HG02642 (cell line): Measurements from ENCODE around the gene SNX24.
"Not testable (repeated sequence)": the region's sequence is repeated elsewhere in the genome, so short reads cannot be mapped to it uniquely, and the experiment has no call there.

Experiments used
- ATAC-seq: cut with Tn5 transposase; IDR thresholded peaks from one replicate; pipeline ENCODE4 v1.9.1; 2021; ENCODE audit warnings: mild to moderate bottlenecking; ENCODE audit not compliant: unreplicated experiment, poor library complexity

SNX24 gene, protein sequence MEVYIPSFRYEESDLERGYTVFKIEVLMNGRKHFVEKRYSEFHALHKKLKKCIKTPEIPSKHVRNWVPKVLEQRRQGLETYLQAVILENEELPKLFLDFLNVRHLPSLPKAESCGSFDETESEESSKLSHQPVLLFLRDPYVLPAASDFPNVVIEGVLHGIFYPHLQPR

DNA sequence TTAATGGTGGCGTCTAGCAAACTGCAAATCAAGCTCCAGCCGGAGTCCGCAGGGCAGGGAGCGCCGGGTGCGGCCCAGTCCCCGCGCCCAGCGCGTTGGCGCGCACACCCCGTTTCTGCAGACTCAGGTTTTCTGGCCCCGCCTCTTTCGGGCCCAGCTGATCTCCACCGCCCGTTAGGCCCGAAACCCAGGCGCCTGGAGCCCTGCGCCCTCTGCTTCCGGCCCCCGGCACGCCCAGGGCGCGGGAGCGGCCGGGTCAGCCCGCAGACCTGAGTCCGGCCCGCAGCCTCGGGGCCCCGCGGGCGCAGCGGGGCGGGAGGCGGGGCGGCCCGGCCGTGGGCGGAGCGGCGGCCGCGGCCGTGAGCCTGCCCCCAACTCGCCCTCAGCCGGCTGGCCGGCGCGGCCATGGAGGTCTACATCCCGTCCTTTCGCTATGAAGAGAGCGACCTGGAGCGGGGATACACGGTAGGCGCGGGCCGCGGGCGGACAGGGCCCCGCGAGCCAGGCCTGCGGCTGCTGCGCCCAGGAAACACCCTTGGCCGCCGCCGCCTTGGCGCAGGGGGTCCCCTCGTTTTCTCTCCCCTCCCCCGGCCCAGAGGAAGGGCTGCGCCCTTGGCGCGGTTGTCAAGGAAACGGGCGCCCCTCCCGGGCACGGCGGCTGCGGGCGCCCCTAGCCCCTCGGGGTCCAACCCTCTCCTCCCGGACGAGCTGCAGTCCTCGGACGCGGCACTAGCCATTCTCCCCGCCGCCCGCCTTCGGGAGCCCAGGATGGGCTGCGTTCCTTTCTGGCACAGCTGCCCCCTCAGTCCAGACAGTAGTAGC is at the start of gene SNX24:
Gene SNX24, plus strand, starts transcription at position 385 of the 822 bp plus-strand sequence. Its CDS starts 21 bp downstream, at position 406.
- peak; percentile 87 for ATAC-seq

DNA sequence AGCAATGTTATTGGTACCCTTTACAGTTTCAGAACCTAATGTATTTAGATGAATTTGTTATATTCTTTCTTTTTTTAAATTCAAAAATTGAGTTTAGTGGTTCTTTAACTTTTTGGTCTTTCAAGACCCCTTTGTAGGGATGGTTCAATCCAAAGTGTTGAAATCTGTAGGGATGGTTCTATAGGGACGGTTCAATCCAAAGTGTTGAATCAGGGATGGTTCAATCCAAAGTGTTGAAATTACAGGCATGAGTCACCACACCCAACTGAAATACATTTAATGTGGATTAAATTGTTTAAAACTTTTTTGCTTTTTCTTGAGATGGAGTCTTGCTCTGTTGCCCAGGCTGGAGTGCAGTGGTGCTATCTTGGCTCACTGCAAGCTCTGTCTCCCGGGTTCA is 39.9 kb upstream of the SNX24 start:
- ATAC-seq = no peak

DNA sequence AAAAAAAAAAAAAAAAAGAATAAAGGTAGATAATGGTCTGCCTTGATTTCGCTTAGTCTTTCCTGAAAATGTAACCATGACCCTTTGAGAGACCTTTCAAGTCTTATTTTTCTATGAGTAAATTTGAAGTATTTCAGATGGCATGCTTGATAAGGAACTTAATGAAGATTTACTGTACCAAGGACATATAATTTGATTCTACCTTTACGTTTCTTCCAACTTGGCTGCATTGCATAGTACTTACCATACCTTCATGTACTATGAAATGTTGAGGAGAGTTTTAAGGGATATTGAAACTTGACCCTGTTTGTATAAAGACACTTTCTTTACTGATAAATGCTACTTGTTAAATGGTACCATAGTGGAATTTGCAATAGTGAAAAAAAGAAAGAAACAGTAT is 35.0 kb upstream of the SNX24 start:
- no peak for ATAC-seq

DNA sequence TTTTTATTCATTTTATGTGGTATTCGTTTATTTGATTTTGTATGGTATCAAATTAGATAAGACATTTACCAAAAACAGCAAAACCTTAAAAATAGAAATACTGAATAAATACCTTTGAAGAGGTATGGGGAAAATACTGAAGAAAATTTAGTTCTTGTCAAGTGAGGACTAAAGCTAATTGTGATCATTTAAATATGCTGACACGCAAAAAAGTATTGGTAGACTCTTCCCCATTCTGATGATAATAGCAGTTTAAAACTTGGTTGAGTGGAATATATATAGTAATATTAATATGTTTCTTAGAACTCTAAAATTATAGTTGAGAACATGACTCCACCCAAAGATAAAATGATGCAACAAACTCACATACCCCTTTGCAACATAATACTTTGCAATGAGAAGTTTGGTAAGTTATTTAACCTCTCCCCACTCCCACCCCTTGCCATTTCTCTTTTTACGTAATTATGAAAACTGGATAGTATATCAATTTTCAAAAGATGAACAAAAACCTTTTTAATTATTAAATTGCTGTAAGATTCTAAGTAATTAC is 30.1 kb upstream of the SNX24 start:
- no peak for ATAC-seq

DNA sequence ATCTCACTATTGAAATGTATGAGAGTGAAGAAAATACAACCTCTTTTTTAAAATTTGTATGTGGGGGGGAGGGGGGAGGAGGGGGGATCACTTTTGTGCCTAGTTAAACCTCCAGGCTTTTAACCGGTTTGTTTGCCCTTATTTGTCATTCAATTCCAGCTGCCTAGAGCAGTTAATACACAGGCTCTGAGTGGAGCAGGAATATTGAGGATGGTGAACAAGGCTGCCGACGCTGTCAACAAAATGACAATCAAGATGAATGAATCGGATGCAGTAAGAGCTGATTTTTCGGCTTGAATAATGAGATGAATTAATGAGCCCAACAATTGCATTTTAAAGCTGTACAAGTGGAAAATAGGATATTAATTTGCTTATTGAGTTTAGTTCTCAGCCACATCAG is 28.7 kb upstream of the SNX24 start:
- no peak for ATAC-seq

DNA sequence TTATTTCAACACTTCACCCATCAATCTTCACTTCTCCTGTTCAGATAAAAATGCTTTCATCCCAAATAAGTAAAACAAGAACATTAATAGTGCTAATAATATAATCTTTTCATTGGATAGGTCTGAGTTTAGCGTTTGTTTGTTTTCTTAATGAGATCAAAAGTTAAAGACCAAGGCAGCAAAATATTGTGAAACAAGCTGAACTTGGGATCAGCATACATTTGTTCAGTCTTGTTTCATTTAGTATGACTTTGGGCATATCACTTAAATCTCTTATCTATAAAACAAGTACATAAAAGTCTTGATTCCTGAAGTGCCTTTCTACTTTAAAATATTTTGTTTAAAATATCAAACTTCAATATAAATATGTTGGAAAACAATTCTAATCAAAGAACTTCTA is 13.4 kb upstream of the SNX24 start:
- ATAC-seq = no peak

DNA sequence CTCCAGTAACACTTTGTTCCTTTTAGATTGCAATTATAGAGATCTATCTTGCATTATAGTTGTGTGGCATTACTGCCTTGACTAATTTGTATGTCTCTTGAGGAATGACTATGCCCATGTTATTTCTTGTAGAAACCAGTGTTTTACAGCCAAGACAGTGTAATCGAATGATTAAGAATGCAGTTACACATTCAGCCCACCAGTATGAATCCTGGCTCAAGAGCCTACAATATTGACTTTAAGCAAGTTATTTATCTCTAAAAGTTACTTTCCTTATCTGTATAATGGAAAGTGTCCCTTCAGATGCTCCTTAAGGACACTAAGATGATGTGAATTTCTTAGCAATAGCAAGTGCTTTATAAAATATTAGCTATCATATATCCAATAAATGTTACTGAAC is 9.7 kb upstream of the SNX24 start:
- no peak for ATAC-seq

DNA sequence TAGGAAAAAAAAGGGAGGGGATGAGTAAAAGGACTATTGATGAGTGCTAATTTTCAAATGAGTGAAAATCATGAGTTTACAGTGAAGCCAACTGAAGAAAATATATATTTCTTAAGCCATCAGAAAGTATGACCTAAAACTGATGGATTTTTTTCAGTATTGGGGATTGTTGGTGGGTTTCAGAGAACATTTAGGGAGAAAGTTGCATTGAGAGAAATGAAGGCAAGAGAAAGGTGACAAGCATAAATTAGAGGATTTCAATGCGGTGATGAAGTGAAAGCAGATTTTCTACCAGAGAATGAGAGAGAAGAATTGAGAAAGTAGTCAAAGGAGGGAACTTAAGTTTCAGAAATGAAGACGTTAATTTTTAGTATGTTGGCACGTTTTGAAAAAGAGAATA is 8.5 kb upstream of the SNX24 start:
- no peak for ATAC-seq

DNA sequence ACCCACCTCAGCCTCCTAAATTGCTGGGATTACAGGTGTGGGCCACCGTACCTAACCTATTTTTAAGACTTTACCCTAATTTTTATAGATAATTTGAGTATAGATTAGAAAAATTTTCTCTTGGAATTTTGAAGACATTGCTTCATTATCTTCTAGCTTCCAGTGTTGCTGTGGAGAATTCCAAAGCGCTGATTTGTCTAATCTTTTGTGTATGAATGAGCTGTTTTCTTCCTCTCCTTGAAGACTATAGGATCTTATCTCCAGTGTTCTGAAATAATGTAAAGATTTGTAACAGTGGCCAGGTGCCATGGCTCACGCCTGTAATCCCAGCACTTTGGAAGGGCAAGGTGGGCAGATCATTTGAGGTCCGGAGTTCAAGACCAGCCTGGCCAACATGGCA is 5.7 kb upstream of the SNX24 start:
- no peak for ATAC-seq

DNA sequence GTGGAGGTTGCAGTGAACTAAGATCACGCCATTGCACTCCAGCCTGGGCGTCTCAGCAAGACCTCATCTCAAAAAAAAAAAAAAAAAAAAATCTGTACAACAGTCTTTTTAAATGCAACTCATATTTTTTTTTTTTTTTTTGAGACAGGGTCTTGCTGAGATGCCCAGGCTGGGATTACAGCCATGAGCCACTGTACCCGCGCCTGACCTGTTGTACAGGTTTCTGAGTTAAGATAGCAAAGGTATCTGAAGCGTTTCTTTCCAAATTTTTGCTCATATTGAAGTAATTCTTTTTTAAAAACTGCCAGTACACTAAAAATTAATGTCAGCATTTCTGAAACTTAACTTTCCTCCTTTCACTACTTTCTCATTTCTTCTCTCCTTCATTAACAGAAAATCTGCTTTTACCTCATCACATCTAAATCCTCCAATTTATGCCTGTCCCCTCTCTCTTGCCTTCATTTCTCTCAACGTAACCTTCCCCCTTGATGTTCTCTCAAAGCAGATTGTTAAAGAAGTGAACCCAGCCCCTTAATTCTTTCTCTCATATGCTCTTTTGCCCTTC is 3.3 kb upstream of the SNX24 start:
- no peak for ATAC-seq

DNA sequence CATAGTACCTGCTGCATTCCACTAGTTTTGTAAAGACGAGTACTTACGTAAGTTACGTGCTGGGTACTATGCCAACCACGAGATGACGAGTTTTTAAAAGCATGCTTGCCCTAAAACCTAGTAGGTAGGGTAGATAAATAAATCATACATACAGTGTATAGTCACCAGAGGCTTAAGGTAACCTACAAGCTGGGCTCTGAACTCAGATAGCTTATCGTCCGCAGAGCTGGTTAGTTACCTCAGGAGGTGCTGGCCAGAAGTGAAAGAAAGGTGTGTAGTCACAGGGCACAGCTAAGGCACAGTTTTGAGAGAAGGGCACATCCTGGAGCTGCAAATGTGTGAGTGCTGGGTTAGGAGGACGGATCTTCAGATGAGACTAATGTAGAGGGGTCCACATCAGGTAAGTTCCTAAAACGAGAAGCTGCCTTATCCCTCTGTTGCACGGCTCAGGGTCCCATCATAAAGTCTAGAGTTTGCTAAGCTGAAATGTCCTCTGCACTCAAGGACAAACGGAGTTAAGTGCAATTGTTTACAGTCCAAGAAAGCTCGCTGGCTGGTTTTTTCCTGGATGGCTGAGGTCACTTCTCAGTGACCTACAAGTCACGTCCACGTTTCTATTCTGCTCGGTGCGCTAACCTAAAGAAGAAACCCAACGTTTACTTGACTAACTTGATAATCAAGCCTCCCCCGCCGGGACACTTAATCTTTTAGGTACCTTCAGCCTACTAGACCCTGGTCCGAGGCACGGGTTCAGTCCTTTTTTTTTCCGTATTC is 1.1 kb upstream of the SNX24 start:
- ATAC-seq = no peak

DNA sequence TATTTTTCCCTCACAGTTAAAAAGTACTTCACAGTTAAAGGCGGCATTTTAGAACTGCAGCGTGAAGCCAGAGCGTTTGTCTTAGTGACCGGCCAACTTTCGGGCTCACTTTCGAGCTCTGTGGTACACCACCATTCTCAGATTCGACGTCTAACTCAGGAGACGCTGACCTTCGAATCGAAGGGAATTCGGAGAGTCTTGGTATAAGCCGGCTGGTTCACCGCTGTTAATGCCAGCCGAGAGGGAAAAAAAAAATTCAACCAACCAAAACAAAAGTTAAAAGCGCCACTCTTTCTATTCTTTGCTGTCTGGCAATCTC is 544 bp upstream of the SNX24 start:
- peak; percentile 49 for ATAC-seq

DNA sequence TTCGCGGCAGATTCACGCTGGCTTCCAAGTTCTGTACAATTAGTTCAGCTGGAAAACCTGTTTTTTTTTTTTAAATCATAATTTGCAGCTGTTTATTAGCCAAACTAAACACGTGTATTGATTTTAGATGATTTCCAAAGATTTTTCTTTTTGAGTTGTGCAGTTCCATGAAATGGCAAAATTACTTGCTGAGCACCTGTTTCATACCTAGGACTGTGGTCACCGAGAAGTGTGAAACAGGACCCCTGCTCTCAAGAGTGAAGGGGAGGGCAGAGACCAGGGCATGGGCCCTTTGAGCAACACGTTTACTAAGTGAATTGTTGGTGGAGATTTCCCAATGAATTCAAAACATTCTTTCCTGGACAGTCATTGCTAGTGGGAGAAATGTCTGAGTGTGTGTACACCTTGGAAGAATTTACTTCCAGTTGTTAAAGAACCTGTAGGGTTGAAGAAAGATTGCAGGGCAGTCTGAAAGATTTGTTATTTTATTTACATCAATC is 688 bp downstream of the SNX24 start:
- no peak for ATAC-seq

DNA sequence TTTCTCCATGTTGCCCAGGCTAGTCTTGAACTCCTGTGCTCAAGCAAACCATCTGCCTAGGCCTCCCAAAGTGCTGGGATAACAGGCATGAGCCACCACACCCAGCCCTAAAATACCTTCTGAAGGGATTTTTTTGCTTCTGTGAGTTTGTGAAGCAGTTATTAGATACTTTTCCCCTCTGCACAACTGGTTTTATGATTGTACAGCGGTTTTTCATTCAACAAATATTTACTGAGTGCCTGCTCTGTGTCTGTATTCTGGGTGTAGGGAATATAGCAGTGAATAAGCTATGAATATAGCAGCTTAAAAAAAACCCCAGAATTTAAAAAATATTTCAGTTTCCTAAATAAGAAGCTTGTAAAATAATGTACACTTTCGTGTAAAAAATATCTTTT is 2.3 kb downstream of the SNX24 start:
- ATAC-seq = no peak

DNA sequence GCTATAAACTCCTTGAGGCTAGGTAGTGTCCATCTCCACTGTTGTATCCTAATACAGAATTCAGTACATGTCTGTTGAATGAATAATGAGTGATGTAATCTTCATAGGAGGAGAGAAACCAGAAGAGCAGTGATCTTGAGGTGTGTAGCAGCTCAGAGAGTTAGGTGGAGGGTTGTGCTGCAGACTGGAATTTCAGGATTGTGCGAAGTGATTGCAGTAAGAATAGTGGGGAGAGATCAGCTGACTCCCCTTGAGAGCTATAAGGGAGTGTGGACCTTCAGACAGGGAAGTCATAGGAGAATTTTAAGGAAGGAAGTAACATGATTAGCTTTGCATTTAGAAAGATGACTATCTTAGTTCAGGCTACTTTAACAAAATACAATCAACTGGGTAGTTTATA is 4.4 kb downstream of the SNX24 start:
- no peak for ATAC-seq

DNA sequence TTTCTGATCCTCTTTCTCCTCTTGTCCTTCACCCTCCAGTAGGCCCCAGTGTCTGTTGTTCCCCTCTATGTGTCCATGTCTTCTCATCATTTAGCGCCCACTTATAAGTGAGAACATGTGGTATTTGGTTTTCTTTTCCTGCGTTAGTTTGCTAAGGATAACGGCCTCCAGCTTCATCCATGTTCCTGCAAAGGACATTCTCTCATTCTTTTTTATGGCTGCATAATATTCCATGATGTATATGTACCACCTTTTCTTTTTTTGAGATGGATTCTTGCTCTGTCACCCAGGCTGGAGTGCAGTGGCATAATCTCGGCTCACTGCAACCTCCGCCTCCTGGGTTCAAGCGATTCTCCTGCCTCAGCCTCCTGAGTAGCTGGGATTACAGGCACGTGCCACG is 12.1 kb downstream of the SNX24 start:
- ATAC-seq = not testable (repeated sequence)

DNA sequence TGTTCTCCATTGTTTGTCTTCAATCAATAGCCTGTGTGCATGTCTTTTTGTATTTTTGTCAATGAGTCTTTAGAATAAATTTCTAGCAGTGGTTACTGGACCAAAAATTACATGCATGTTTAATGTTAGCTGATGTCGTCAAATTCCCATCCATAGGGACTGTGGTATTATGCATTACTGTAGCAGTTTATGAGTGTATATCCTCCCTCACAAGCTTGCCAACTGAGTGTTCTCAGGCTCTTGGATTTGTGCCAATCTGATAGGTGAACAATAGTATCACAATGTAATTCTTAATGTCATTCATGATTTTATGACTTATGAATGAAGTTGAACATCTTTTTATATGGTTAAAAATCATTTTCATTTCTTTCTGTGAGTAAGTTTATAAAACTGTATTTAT is 13.0 kb downstream of the SNX24 start:
- no peak for ATAC-seq

DNA sequence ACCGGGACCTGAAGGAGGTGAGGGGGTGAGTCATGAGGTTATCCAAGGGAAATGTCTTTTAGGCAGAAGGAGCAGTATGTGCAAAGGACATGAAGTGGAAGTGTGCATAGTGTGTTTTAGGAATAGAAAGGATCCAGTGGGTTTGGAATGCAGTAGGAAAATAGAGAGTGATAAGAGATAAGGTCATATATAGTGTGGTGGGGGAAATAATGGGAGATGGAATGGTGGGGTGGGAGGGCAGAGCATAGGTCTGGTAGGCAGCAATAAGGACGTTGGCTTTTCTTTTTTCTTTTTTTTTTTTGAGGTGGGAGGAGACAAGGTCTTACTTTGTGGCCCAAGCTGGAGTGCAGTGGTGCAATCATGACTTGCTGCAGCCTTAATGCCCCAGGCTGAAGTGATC is 17.8 kb downstream of the SNX24 start:
- ATAC-seq = no peak

DNA sequence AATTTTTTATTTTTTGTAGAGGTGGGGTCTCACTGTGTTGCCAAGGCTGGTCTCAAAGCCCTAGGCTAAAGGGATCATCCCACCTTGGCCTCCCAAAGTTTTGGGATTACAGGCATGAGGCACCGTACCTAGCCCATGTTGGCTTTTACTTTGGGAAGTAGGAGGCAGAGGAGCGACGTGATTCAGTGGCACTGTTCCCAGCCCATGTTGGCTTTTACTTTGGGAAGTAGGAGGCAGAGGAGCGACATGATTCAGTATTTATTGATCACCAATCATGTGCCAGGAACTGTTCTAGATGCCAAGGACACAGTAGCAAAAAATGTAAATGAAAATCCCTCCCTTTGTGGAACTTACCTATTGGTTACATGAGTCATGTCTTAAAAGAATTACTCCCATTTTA is 18.3 kb downstream of the SNX24 start:
- ATAC-seq = no peak

DNA sequence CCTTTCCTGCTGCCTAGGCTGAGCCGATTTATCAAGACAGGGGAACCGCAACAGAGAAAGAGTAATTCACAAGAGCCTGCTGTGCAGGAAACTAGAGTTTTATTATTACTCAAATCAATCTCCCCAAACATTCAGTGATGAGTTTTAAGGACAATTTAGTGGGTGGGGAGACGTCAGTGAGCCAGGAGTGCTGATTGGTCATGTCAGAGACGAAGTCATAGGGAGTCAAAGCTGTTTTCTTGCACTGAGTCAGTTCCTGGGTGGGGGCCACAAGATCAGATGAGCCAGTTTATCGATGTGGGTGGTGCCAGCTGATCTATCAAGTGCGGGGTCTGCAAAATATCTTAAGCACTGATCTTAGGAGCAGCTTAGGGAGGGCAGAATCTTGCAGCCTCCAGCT is 19.0 kb downstream of the SNX24 start:
- no peak for ATAC-seq

DNA sequence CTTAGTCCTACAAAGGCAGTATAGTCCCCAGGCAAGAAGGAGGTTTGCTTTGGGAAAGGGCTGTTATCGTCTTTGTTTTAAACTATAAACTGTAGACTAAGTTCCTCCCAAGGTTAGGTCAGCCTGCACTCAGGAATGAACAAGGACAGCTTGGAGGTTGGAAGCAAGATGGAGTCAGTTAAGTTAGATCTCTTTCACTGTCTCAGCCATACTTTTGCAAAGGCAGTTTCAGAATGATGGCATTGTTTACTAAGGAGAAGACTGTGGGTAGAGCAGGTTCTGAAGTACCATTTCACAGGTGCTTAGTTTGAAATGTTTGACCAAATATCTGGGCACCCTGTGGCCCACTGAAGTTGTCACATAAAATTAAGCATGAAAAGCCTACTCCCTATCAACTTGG is 19.4 kb downstream of the SNX24 start:
- no peak for ATAC-seq
